WI38 (cell line): Measurements from ENCODE around the gene KCNK6.

Source experiments
- H3K4me3 ChIP-seq: 2 replicates; pipeline ENCODE4 v1.5.1; 2011; ENCODE audit warnings: low read depth, mild to moderate bottlenecking, control low read depth, low read length
- CTCF ChIP-seq: IDR thresholded peaks from 2 replicates; pipeline ENCODE4 v1.5.1; 2012; ENCODE audit warnings: low read depth, mild to moderate bottlenecking, control low read depth, low read length

The KCNK6 gene

GRCh38 chr19:38376576-38376975 lies 56.9 kb downstream of the KCNK6 start:
- TF ChIP-seq CTCF: no peak
- peak overlapping the region; percentile 93 for H3K4me3 ChIP-seq

- no peak overlapping the region for H3K4me3 ChIP-seq
- TF ChIP-seq CTCF: no peak
Observed at GRCh38 chr19:38377052-38377451, 57.4 kb downstream of the KCNK6 start.

- no peak overlapping the region for H3K4me3 ChIP-seq
- no peak for TF ChIP-seq CTCF
Observed at GRCh38 chr19:38378866-38379265, 59.2 kb downstream of the KCNK6 start.

GRCh38 chr19:38381138-38381537 lies 61.5 kb downstream of the KCNK6 start:
- H3K4me3 ChIP-seq: no peak overlapping the region
- no peak for TF ChIP-seq CTCF
